ENCODE data around the gene EIF2B2. TPM values are rescaled to one million over a fixed set of nuclear protein-coding genes. Genes with fewer than 3 reads are reported as not detected.

EIF2B2 gene
- total RNA-seq, 1 experiment from 2014 or later = 50.5 TPM

DNA sequence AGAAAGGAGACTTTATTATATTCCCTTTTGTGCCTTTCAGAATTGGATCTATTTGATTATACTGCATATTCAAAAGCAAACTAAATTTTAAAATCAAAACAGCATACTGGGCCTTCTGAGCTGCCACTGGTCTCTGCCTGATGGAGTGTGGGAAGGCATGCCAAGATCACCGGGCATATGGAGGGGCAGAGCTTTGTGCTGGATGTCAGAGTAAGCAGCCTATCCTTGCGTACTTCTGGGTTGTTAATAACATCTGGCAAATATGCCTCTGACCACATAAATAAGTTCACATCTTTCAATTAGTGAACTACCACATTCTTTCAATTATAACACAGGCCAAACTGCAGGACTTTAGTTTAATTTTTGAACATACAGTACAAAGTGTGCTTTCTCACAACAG, 30.2 kb downstream of the EIF2B2 start (continued):
- TF ChIP-seq, protein P1, sequence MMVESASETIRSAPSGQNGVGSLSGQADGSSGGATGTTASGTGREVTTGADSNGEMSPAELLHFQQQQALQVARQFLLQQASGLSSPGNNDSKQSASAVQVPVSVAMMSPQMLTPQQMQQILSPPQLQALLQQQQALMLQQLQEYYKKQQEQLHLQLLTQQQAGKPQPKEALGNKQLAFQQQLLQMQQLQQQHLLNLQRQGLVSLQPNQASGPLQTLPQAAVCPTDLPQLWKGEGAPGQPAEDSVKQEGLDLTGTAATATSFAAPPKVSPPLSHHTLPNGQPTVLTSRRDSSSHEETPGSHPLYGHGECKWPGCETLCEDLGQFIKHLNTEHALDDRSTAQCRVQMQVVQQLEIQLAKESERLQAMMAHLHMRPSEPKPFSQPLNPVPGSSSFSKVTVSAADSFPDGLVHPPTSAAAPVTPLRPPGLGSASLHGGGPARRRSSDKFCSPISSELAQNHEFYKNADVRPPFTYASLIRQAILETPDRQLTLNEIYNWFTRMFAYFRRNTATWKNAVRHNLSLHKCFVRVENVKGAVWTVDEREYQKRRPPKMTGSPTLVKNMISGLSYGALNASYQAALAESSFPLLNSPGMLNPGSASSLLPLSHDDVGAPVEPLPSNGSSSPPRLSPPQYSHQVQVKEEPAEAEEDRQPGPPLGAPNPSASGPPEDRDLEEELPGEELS (CRISPR knock-in tag; IDR thresholded peaks at IDR 0.05) = no peak
- no peak for TF ChIP-seq TCF7 (CRISPR knock-in tag; IDR thresholded peaks at IDR 0.05; ENCODE audit: low read depth)
- TF ChIP-seq ZNF423 (CRISPR knock-in tag; IDR thresholded peaks at IDR 0.05) = no peak

DNA sequence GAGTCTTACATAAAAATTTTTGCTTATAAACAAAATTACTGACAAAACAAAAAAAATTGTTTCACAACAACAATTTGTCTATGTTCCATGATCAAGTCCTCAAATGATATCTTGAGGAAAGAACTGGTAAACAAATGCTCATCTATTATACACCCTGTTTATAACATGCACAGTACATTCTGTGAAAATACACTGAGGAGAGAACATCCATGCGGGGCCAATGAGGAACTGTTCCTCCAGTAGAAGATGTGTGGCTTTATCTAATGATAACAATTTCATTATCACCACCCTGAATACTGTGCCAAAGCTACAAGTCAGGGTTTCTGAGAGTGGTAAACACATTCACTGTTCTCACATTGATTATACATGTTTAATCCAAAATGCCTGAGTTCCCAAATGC, 37.8 kb downstream of the EIF2B2 start:
- no peaks in the 10 kb centered on the region for H3K27me3 Mint-ChIP-seq (ENCODE audit: low read depth)
- DNase-seq (ENCODE audit: low spot score) (no peak), ATAC-seq (no peak)
- H3K4me1 Mint-ChIP-seq = no peaks in the 10 kb centered on the region
- POLR2A ChIA-PET = no interaction called here
- TF ChIP-seq, protein P2, sequence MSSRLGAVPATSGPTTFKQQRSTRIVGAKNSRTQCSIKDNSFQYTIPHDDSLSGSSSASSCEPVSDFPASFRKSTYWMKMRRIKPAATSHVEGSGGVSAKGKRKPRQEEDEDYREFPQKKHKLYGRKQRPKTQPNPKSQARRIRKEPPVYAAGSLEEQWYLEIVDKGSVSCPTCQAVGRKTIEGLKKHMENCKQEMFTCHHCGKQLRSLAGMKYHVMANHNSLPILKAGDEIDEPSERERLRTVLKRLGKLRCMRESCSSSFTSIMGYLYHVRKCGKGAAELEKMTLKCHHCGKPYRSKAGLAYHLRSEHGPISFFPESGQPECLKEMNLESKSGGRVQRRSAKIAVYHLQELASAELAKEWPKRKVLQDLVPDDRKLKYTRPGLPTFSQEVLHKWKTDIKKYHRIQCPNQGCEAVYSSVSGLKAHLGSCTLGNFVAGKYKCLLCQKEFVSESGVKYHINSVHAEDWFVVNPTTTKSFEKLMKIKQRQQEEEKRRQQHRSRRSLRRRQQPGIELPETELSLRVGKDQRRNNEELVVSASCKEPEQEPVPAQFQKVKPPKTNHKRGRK (CRISPR knock-in tag; IDR thresholded peaks at IDR 0.05; ENCODE audit: borderline replicate concordance) = no peak
- H3K4me3 Mint-ChIP-seq = no peak overlapping the region
- no peaks in the 10 kb centered on the region for H3K9me3 Mint-ChIP-seq
- no peak overlapping the region for H3K27ac Mint-ChIP-seq
- CTCF ChIA-PET = no interaction called here
- peaks cover 23% of the 10 kb centered on the region for H3K36me3 Mint-ChIP-seq

DNA sequence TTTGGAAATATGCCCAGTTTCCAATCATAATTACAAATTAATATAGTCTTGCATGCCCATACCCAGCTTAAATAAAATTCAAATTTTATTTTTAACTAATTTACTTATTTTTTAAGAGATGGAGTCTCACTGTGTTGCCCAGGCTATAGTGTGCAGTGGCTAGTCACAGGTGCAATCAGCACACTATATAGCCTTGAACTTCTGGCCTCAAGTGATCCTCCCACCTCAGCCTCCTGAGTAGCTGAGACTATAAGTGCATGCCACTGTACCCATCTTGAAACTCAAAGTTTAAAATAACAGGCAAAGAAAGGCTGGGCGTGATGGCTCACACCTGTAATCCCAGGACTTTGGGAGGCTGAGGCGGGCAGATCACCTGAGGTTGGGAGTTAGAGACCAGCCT, 38.2 kb downstream of the EIF2B2 start:
- CTCF ChIA-PET = no interaction called here
- peaks cover 23% of the 10 kb centered on the region for H3K36me3 Mint-ChIP-seq

More for the DNA sequence above, 38.2 kb downstream of the EIF2B2 start:
- Mint-ChIP-seq H3K27ac (no peak overlapping the region), H3K4me3 (no peak overlapping the region), H3K9me3 (no peaks in the 10 kb centered on the region), H3K27me3 (ENCODE audit: low read depth) (no peaks in the 10 kb centered on the region), H3K4me1 (no peaks in the 10 kb centered on the region)
- ATAC-seq = no peak
- POLR2A ChIA-PET = no interaction called here
- TF ChIP-seq, protein P3, sequence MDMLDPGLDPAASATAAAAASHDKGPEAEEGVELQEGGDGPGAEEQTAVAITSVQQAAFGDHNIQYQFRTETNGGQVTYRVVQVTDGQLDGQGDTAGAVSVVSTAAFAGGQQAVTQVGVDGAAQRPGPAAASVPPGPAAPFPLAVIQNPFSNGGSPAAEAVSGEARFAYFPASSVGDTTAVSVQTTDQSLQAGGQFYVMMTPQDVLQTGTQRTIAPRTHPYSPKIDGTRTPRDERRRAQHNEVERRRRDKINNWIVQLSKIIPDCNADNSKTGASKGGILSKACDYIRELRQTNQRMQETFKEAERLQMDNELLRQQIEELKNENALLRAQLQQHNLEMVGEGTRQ (CRISPR knock-in tag; IDR thresholded peaks at IDR 0.05) = no peak
- TF ChIP-seq IRF2 (CRISPR knock-in tag; IDR thresholded peaks at IDR 0.05; ENCODE audit: borderline replicate concordance, low read depth) (no peak), SOX15 (CRISPR knock-in tag; IDR thresholded peaks at IDR 0.05) (no peak)
- TF ChIP-seq, protein P4, sequence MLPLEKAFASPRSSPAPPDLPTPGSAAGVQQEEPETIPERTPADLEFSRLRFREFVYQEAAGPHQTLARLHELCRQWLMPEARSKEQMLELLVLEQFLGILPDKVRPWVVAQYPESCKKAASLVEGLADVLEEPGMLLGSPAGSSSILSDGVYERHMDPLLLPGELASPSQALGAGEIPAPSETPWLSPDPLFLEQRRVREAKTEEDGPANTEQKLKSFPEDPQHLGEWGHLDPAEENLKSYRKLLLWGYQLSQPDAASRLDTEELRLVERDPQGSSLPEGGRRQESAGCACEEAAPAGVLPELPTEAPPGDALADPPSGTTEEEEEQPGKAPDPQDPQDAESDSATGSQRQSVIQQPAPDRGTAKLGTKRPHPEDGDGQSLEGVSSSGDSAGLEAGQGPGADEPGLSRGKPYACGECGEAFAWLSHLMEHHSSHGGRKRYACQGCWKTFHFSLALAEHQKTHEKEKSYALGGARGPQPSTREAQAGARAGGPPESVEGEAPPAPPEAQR (CRISPR knock-in tag; IDR thresholded peaks at IDR 0.05) = no peak
- TF ChIP-seq, protein P5, sequence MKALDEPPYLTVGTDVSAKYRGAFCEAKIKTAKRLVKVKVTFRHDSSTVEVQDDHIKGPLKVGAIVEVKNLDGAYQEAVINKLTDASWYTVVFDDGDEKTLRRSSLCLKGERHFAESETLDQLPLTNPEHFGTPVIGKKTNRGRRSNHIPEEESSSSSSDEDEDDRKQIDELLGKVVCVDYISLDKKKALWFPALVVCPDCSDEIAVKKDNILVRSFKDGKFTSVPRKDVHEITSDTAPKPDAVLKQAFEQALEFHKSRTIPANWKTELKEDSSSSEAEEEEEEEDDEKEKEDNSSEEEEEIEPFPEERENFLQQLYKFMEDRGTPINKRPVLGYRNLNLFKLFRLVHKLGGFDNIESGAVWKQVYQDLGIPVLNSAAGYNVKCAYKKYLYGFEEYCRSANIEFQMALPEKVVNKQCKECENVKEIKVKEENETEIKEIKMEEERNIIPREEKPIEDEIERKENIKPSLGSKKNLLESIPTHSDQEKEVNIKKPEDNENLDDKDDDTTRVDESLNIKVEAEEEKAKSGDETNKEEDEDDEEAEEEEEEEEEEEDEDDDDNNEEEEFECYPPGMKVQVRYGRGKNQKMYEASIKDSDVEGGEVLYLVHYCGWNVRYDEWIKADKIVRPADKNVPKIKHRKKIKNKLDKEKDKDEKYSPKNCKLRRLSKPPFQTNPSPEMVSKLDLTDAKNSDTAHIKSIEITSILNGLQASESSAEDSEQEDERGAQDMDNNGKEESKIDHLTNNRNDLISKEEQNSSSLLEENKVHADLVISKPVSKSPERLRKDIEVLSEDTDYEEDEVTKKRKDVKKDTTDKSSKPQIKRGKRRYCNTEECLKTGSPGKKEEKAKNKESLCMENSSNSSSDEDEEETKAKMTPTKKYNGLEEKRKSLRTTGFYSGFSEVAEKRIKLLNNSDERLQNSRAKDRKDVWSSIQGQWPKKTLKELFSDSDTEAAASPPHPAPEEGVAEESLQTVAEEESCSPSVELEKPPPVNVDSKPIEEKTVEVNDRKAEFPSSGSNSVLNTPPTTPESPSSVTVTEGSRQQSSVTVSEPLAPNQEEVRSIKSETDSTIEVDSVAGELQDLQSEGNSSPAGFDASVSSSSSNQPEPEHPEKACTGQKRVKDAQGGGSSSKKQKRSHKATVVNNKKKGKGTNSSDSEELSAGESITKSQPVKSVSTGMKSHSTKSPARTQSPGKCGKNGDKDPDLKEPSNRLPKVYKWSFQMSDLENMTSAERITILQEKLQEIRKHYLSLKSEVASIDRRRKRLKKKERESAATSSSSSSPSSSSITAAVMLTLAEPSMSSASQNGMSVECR (CRISPR knock-in tag; IDR thresholded peaks at IDR 0.05; ENCODE audit: borderline replicate concordance) = no peak
- no peak for DNase-seq (ENCODE audit: low spot score)

Measured in WTC11 (cell line).